OCI-LY7 (cell line): ENCODE results near the gene ZNF697.
A peak's percentile ranks its signal among the peaks of the same experiment; 100 is the strongest.

Experiments used
- CTCF ChIP-seq: fragments of 200-600 bp; sonication (generic); conservative IDR thresholded peaks from 2 replicates; pipeline ENCODE4 v1.5.1; 2014; ENCODE audit warnings: mild to moderate bottlenecking, antibody characterized with exemption, low read length, moderate library complexity, mixed read lengths
- EZH2phosphoT487 ChIP-seq: fragments of 200-600 bp; sonication (generic); IDR thresholded peaks from 2 replicates; pipeline ENCODE4 v1.6.1; 2018; ENCODE audit warnings: low read depth, borderline replicate concordance, mild to moderate bottlenecking, mixed run types, antibody characterized with exemption, low read length, moderate library complexity, mixed read lengths

DNA sequence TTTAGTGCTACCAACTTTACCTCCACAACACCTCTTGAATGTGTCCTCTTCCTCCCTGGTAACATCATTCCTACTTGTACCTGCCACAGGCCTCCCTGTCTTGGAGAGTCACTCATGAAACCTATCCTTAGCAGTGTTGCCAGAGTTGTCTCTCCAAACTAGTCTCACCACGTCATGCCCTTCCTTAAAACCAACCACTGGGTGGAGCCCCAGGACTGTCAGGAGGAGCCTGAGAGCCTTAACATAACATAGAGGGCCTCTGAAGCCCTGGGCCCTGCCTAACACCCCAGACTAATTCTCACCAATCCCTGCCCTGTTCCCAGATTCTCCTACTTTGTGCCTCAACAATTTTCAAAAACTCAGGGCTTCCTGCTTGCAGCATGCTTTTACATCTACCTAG is 65.3 kb downstream of the ZNF697 start:
- TF ChIP-seq CTCF (peak; percentile 71), EZH2phosphoT487 (no peak)
